Neural progenitor cell (in vitro differentiated cells): ENCODE data around the gene IL5RA. TPM values are rescaled to one million over a fixed set of nuclear protein-coding genes. Genes with fewer than 3 reads are reported as not detected.
A peak's percentile ranks its signal among the peaks of the same experiment; 100 is the strongest.

Experiments
- DNase-seq: peaks from one replicate; pipeline ENCODE4 v3.0.0-alpha.2; 2016; ENCODE audit warnings: low spot score
- H2AFZ ChIP-seq: fragments of 200-600 bp; sonication (generic); replicated peaks from 2 replicates; pipeline ENCODE4 v1.6.1; 2016; ENCODE audit warnings: antibody characterized with exemption
- H3F3A ChIP-seq: fragments of 200-600 bp; sonication (generic); 2 replicates; pipeline ENCODE4 v1.6.1; 2016; ENCODE audit warnings: antibody characterized with exemption, low read depth
- H3K27ac ChIP-seq: fragments of 200-600 bp; sonication (generic); 2 replicates; pipeline ENCODE4 v1.5.1; 2016; ENCODE audit warnings: mild to moderate bottlenecking
- H3K27me3 ChIP-seq: fragments of 200-600 bp; sonication (generic); 2 replicates; pipeline ENCODE4 v1.6.1; 2016; ENCODE audit warnings: mild to moderate bottlenecking, moderate library complexity
- H3K36me3 ChIP-seq: fragments of 200-600 bp; sonication (generic); 2 replicates; pipeline ENCODE4 v1.5.1; 2016
- H3K4me1 ChIP-seq: fragments of 200-600 bp; sonication (generic); 2 replicates; pipeline ENCODE4 v1.6.1; 2016; ENCODE audit warnings: mixed run types
- H3K4me2 ChIP-seq: fragments of 200-600 bp; sonication (generic); 2 replicates; pipeline ENCODE4 v1.6.1; 2016
- H3K4me3 ChIP-seq: fragments of 200-600 bp; sonication (generic); 2 replicates; pipeline ENCODE4 v1.5.1; 2016
- H3K79me2 ChIP-seq: fragments of 200-600 bp; sonication (generic); 2 replicates; pipeline ENCODE4 v1.6.1; 2016; ENCODE audit warnings: low read depth
- H3K9ac ChIP-seq: fragments of 200-600 bp; sonication (generic); 2 replicates; pipeline ENCODE4 v1.6.1; 2016
- H3K9me3 ChIP-seq: fragments of 200-600 bp; sonication (generic); 2 replicates; pipeline ENCODE4 v1.5.1; 2016; ENCODE audit warnings: low read depth
- H4K20me1 ChIP-seq: fragments of 200-600 bp; sonication (generic); 2 replicates; pipeline ENCODE4 v1.6.1; 2016; ENCODE audit warnings: low read depth
- H3K27ac Mint-ChIP-seq: 3 replicates; pipeline ENCODE4 v1.8.0; 2021; ENCODE audit warnings: mixed read lengths
- H3K27me3 Mint-ChIP-seq: 2 replicates; pipeline ENCODE4 v1.8.0; 2022; ENCODE audit warnings: low read depth, mild to moderate bottlenecking, inconsistent platforms, moderate library complexity, mixed read lengths; ENCODE audit not compliant: insufficient read depth
- H3K36me3 Mint-ChIP-seq: 3 replicates; pipeline ENCODE4 v1.8.0; 2021; ENCODE audit warnings: mixed read lengths
- H3K4me1 Mint-ChIP-seq: 3 replicates; pipeline ENCODE4 v1.8.0; 2021; ENCODE audit warnings: mixed read lengths
- H3K4me3 Mint-ChIP-seq: 3 replicates; pipeline ENCODE4 v1.8.0; 2021; ENCODE audit warnings: mild to moderate bottlenecking, moderate library complexity, mixed read lengths
- H3K9me3 Mint-ChIP-seq: 3 replicates; pipeline ENCODE4 v1.8.0; 2020; ENCODE audit warnings: mixed read lengths
- EZH2 ChIP-seq: fragments of 200-600 bp; sonication (generic); IDR thresholded peaks from 2 replicates; pipeline ENCODE4 v1.6.1; 2017; ENCODE audit warnings: antibody characterized with exemption, mild to moderate bottlenecking, moderate library complexity
- EZH2phosphoT487 ChIP-seq: fragments of 200-600 bp; sonication (generic); IDR thresholded peaks from 2 replicates; pipeline ENCODE4 v1.6.1; 2017; ENCODE audit warnings: antibody characterized with exemption
- total RNA-seq: library from RNA; depleted of rRNA; stranded (reverse); fragments of >200 nt; gene quantifications from 2 replicates; pipeline ENCODE4 v1.2.3, GENCODE V29; 2015; ENCODE audit warnings: low replicate concordance
- TF ChIP-seq, protein P1 (sequence below): fragments of 200-600 bp; sonication (generic); IDR thresholded peaks from 2 replicates; pipeline ENCODE4 v1.5.1; 2017; ENCODE audit warnings: antibody characterized with exemption, mild to moderate bottlenecking

Gene IL5RA
- total RNA-seq, 1 donor from 2014 or later = not detected

DNA sequence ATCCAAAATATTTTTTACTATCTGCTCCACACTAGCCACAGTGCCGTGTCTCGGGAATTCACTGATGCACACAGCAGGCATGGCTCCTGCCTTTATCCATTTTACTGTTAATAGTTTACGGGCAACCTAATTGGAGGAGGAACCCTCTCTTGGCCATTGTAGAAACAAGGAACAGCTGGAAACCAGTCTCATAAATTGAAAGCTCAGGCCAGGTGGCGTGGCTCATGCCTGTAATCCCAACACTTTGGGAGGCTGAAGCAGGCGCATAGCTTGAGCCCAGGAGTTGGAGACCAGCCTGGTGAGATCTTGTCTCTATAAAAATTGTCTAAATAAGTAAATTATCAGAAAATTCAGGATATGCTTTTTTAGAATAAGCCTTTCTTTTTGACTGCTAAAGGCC lies 39.0 kb downstream of the IL5RA start:
- no peaks in the 10 kb centered on the region for H3K4me1 Mint-ChIP-seq
- no peaks in the 10 kb centered on the region for H3K9me3 ChIP-seq
- peak; percentile 34 for DNase-seq
- no peaks in the 10 kb centered on the region for H3K79me2 ChIP-seq
- H3K27ac Mint-ChIP-seq = no peak overlapping the region
- no peak overlapping the region for H3K9ac ChIP-seq
- no peak overlapping the region for H2AFZ ChIP-seq
- no peak overlapping the region for H3K4me2 ChIP-seq
- no peak overlapping the region for H3K4me3 ChIP-seq
- no peaks in the 10 kb centered on the region for H3F3A ChIP-seq
- H3K27me3 ChIP-seq = no peaks in the 10 kb centered on the region
- H3K27ac ChIP-seq = no peak overlapping the region
- TF ChIP-seq, protein P1, sequence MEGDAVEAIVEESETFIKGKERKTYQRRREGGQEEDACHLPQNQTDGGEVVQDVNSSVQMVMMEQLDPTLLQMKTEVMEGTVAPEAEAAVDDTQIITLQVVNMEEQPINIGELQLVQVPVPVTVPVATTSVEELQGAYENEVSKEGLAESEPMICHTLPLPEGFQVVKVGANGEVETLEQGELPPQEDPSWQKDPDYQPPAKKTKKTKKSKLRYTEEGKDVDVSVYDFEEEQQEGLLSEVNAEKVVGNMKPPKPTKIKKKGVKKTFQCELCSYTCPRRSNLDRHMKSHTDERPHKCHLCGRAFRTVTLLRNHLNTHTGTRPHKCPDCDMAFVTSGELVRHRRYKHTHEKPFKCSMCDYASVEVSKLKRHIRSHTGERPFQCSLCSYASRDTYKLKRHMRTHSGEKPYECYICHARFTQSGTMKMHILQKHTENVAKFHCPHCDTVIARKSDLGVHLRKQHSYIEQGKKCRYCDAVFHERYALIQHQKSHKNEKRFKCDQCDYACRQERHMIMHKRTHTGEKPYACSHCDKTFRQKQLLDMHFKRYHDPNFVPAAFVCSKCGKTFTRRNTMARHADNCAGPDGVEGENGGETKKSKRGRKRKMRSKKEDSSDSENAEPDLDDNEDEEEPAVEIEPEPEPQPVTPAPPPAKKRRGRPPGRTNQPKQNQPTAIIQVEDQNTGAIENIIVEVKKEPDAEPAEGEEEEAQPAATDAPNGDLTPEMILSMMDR = no peak
- TF ChIP-seq EZH2phosphoT487 (no peak), EZH2 (no peak)
- no peaks in the 10 kb centered on the region for H3K36me3 Mint-ChIP-seq
- no peaks in the 10 kb centered on the region for H3K36me3 ChIP-seq
- no peaks in the 10 kb centered on the region for H3K4me1 ChIP-seq
- H4K20me1 ChIP-seq = no peaks in the 10 kb centered on the region
- peaks cover 2% of the 10 kb centered on the region for H3K27me3 Mint-ChIP-seq
- H3K4me3 Mint-ChIP-seq = no peak overlapping the region
- no peaks in the 10 kb centered on the region for H3K9me3 Mint-ChIP-seq

DNA sequence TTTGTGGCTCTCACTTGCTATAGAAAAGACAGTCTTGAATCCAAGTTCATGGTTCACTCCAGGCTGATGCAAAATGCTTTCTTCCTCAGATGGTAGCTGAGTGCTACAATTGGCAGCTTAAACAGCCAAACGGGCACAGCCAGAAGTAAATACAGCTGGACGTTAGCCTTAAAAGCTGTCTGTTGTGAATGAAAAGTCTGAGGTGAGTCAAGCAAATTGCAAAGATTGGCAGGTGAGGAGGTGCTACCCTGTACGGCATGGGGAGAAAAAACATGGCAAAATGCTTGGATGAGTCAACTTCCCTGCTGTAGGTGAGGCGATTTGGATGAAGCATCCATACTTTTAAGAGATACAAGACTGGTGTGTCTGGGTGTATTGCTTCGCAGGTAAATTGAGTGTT lies 40.5 kb downstream of the IL5RA start:
- Histone ChIP-seq H3K79me2 (no peaks in the 10 kb centered on the region), H3K27ac (no peak overlapping the region), H3K4me2 (no peak overlapping the region), H3F3A (no peaks in the 10 kb centered on the region), H3K4me3 (no peak overlapping the region), H3K9me3 (no peaks in the 10 kb centered on the region), H3K27me3 (no peaks in the 10 kb centered on the region), H2AFZ (no peak overlapping the region), H3K9ac (no peak overlapping the region), H4K20me1 (no peaks in the 10 kb centered on the region), H3K36me3 (no peaks in the 10 kb centered on the region), H3K4me1 (no peaks in the 10 kb centered on the region)
- H3K4me1 Mint-ChIP-seq = no peaks in the 10 kb centered on the region
- no peak for DNase-seq
- H3K27ac Mint-ChIP-seq = no peak overlapping the region
- no peak overlapping the region for H3K4me3 Mint-ChIP-seq
- TF ChIP-seq, protein P1 = no peak
- TF ChIP-seq EZH2phosphoT487 (no peak), EZH2 (no peak)
- H3K27me3 Mint-ChIP-seq = peaks cover 2% of the 10 kb centered on the region
- no peaks in the 10 kb centered on the region for H3K36me3 Mint-ChIP-seq
- H3K9me3 Mint-ChIP-seq = no peaks in the 10 kb centered on the region

DNA sequence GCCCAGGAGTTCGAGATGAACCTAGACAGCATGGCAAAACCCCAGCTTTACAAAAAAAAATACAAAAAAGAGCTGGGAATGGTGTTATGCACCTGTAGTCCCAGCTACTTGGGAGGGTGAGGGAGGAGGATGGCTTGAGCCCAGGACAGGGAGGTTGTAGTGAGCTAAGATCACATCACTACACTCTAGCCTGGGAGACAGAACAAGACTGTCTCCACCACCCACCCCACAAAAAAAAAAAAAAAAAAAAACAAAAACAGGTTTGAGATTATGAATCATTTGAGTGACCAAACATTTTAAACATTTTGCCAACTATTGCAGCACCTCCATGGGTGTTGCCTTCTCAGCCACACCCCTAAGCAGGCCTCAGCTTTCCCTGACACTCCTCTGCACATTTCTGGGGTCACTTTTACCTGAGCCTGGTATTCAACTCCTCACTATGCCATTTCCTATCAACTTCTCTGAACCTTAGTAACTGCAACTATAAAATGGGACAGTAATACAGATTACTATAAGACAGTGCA lies 41.8 kb downstream of the IL5RA start:
- H3K79me2 ChIP-seq = no peaks in the 10 kb centered on the region
- no peaks in the 10 kb centered on the region for H3K4me1 ChIP-seq
- Mint-ChIP-seq H3K4me3 (no peak overlapping the region), H3K27ac (no peak overlapping the region), H3K9me3 (no peaks in the 10 kb centered on the region), H3K36me3 (no peaks in the 10 kb centered on the region), H3K27me3 (peaks cover 2% of the 10 kb centered on the region), H3K4me1 (no peaks in the 10 kb centered on the region)
- H3K36me3 ChIP-seq = no peaks in the 10 kb centered on the region
- no peak for DNase-seq
- H4K20me1 ChIP-seq = no peaks in the 10 kb centered on the region
- H3K9ac ChIP-seq = no peak overlapping the region
- no peaks in the 10 kb centered on the region for H3F3A ChIP-seq
- no peak overlapping the region for H2AFZ ChIP-seq
- no peaks in the 10 kb centered on the region for H3K27me3 ChIP-seq
- no peak overlapping the region for H3K4me3 ChIP-seq
- H3K9me3 ChIP-seq = no peaks in the 10 kb centered on the region
- TF ChIP-seq, protein P1 = no peak
- no peak for TF ChIP-seq EZH2phosphoT487
- no peak overlapping the region for H3K4me2 ChIP-seq
- no peak overlapping the region for H3K27ac ChIP-seq
